ENCODE measurements around the gene PIK3C2G.
"Not testable (repeated sequence)": the region's sequence is repeated elsewhere in the genome, so short reads cannot be mapped to it uniquely, and the experiment has no call there.

Gene PIK3C2G

GRCh38 chr12:18254081-18254480, 7.2 kb upstream of the PIK3C2G start:
- H3K27me3 ChIP-seq (ENCODE audit: control insufficient read depth in 2 of 2, insufficient read depth in 2 of 2, low read length in 2 of 2) = no peaks in the 10 kb centered on the region
- no peak overlapping the region for H3K4me3 ChIP-seq (ENCODE audit: low read length in 2 of 2)
- no peaks in the 10 kb centered on the region for H3K9me3 ChIP-seq (ENCODE audit: control insufficient read depth in 2 of 2, low read length in 2 of 2)
- H3K36me3 ChIP-seq (ENCODE audit: control insufficient read depth in 2 of 2, insufficient read depth in 2 of 2, low read length in 2 of 2) = no peaks in the 10 kb centered on the region
- H3K4me1 ChIP-seq (ENCODE audit: control insufficient read depth in 2 of 2, insufficient read depth in 2 of 2, low read length in 2 of 2) = no peaks in the 10 kb centered on the region
- H3K27ac ChIP-seq (ENCODE audit: low read depth in 2 of 2, low read length in 2 of 2) = no peak overlapping the region
- H3K9ac ChIP-seq (ENCODE audit: low read depth in 1 of 2, low read length in 2 of 2) = no peak overlapping the region

GRCh38 chr12:18255004-18255403, 6.3 kb upstream of the PIK3C2G start:
- not testable (repeated sequence) for H3K4me3 ChIP-seq (ENCODE audit: low read length in 2 of 2); H3K27ac ChIP-seq (ENCODE audit: low read depth in 2 of 2, low read length in 2 of 2); H3K36me3 ChIP-seq (ENCODE audit: control insufficient read depth in 2 of 2, insufficient read depth in 2 of 2, low read length in 2 of 2); H3K9me3 ChIP-seq (ENCODE audit: control insufficient read depth in 2 of 2, low read length in 2 of 2); H3K9ac ChIP-seq (ENCODE audit: low read depth in 1 of 2, low read length in 2 of 2); H3K4me1 ChIP-seq (ENCODE audit: control insufficient read depth in 2 of 2, insufficient read depth in 2 of 2, low read length in 2 of 2); H3K27me3 ChIP-seq (ENCODE audit: control insufficient read depth in 2 of 2, insufficient read depth in 2 of 2, low read length in 2 of 2)

- Histone ChIP-seq H3K27me3 (ENCODE audit: control insufficient read depth in 2 of 2, insufficient read depth in 2 of 2, low read length in 2 of 2) (no peaks in the 10 kb centered on the region), H3K4me3 (ENCODE audit: low read length in 2 of 2) (no peak overlapping the region), H3K9ac (ENCODE audit: low read depth in 1 of 2, low read length in 2 of 2) (no peak overlapping the region), H3K27ac (ENCODE audit: low read depth in 2 of 2, low read length in 2 of 2) (no peak overlapping the region), H3K4me1 (ENCODE audit: control insufficient read depth in 2 of 2, insufficient read depth in 2 of 2, low read length in 2 of 2) (no peaks in the 10 kb centered on the region), H3K9me3 (ENCODE audit: control insufficient read depth in 2 of 2, low read length in 2 of 2) (no peaks in the 10 kb centered on the region), H3K36me3 (ENCODE audit: control insufficient read depth in 2 of 2, insufficient read depth in 2 of 2, low read length in 2 of 2) (no peaks in the 10 kb centered on the region)
These were observed 4.1 kb upstream of the PIK3C2G start for GRCh38 chr12:18257251-18257650.

GRCh38 chr12:18258929-18259328, 2.4 kb upstream of the PIK3C2G start:
- H3K9me3 ChIP-seq (ENCODE audit: control insufficient read depth in 2 of 2, low read length in 2 of 2) = no peaks in the 10 kb centered on the region
- H3K4me3 ChIP-seq (ENCODE audit: low read length in 2 of 2) = no peak overlapping the region
- no peaks in the 10 kb centered on the region for H3K4me1 ChIP-seq (ENCODE audit: control insufficient read depth in 2 of 2, insufficient read depth in 2 of 2, low read length in 2 of 2)
- H3K27ac ChIP-seq (ENCODE audit: low read depth in 2 of 2, low read length in 2 of 2) = no peak overlapping the region
- H3K27me3 ChIP-seq (ENCODE audit: control insufficient read depth in 2 of 2, insufficient read depth in 2 of 2, low read length in 2 of 2) = no peaks in the 10 kb centered on the region
- H3K36me3 ChIP-seq (ENCODE audit: control insufficient read depth in 2 of 2, insufficient read depth in 2 of 2, low read length in 2 of 2) = no peaks in the 10 kb centered on the region
- no peak overlapping the region for H3K9ac ChIP-seq (ENCODE audit: low read depth in 1 of 2, low read length in 2 of 2)

- Histone ChIP-seq H3K9me3 (ENCODE audit: control insufficient read depth in 2 of 2, low read length in 2 of 2) (no peaks in the 10 kb centered on the region), H3K27ac (ENCODE audit: low read depth in 2 of 2, low read length in 2 of 2) (no peak overlapping the region), H3K4me3 (ENCODE audit: low read length in 2 of 2) (no peak overlapping the region), H3K9ac (ENCODE audit: low read depth in 1 of 2, low read length in 2 of 2) (no peak overlapping the region), H3K27me3 (ENCODE audit: control insufficient read depth in 2 of 2, insufficient read depth in 2 of 2, low read length in 2 of 2) (no peaks in the 10 kb centered on the region), H3K4me1 (ENCODE audit: control insufficient read depth in 2 of 2, insufficient read depth in 2 of 2, low read length in 2 of 2) (no peaks in the 10 kb centered on the region), H3K36me3 (ENCODE audit: control insufficient read depth in 2 of 2, insufficient read depth in 2 of 2, low read length in 2 of 2) (no peaks in the 10 kb centered on the region)
These were observed 1.2 kb upstream of the PIK3C2G start for GRCh38 chr12:18259906-18260682.

GRCh38 chr12:18261906-18262305, 588 bp downstream of the PIK3C2G start:
- Histone ChIP-seq H3K36me3 (ENCODE audit: control insufficient read depth in 2 of 2, insufficient read depth in 2 of 2, low read length in 2 of 2) (no peaks in the 10 kb centered on the region), H3K4me1 (ENCODE audit: control insufficient read depth in 2 of 2, insufficient read depth in 2 of 2, low read length in 2 of 2) (no peaks in the 10 kb centered on the region), H3K9ac (ENCODE audit: low read depth in 1 of 2, low read length in 2 of 2) (no peak overlapping the region), H3K4me3 (ENCODE audit: low read length in 2 of 2) (no peak overlapping the region), H3K9me3 (ENCODE audit: control insufficient read depth in 2 of 2, low read length in 2 of 2) (no peaks in the 10 kb centered on the region), H3K27me3 (ENCODE audit: control insufficient read depth in 2 of 2, insufficient read depth in 2 of 2, low read length in 2 of 2) (no peaks in the 10 kb centered on the region), H3K27ac (ENCODE audit: low read depth in 2 of 2, low read length in 2 of 2) (no peak overlapping the region)

GRCh38 chr12:18262514-18262913, 1.2 kb downstream of the PIK3C2G start:
- no peaks in the 10 kb centered on the region for H3K4me1 ChIP-seq (ENCODE audit: control insufficient read depth in 2 of 2, insufficient read depth in 2 of 2, low read length in 2 of 2)
- no peak overlapping the region for H3K4me3 ChIP-seq (ENCODE audit: low read length in 2 of 2)
- H3K27ac ChIP-seq (ENCODE audit: low read depth in 2 of 2, low read length in 2 of 2) = no peak overlapping the region
- no peak overlapping the region for H3K9ac ChIP-seq (ENCODE audit: low read depth in 1 of 2, low read length in 2 of 2)
- H3K9me3 ChIP-seq (ENCODE audit: control insufficient read depth in 2 of 2, low read length in 2 of 2) = no peaks in the 10 kb centered on the region
- no peaks in the 10 kb centered on the region for H3K36me3 ChIP-seq (ENCODE audit: control insufficient read depth in 2 of 2, insufficient read depth in 2 of 2, low read length in 2 of 2)
- H3K27me3 ChIP-seq (ENCODE audit: control insufficient read depth in 2 of 2, insufficient read depth in 2 of 2, low read length in 2 of 2) = no peaks in the 10 kb centered on the region

GRCh38 chr12:18264581-18265075, 3.3 kb downstream of the PIK3C2G start:
- Histone ChIP-seq H3K4me1 (ENCODE audit: control insufficient read depth in 2 of 2, insufficient read depth in 2 of 2, low read length in 2 of 2) (no peaks in the 10 kb centered on the region), H3K27ac (ENCODE audit: low read depth in 2 of 2, low read length in 2 of 2) (no peak overlapping the region), H3K4me3 (ENCODE audit: low read length in 2 of 2) (no peak overlapping the region), H3K27me3 (ENCODE audit: control insufficient read depth in 2 of 2, insufficient read depth in 2 of 2, low read length in 2 of 2) (no peaks in the 10 kb centered on the region), H3K9ac (ENCODE audit: low read depth in 1 of 2, low read length in 2 of 2) (no peak overlapping the region), H3K36me3 (ENCODE audit: control insufficient read depth in 2 of 2, insufficient read depth in 2 of 2, low read length in 2 of 2) (no peaks in the 10 kb centered on the region), H3K9me3 (ENCODE audit: control insufficient read depth in 2 of 2, low read length in 2 of 2) (no peaks in the 10 kb centered on the region)

- no peaks in the 10 kb centered on the region for H3K36me3 ChIP-seq (ENCODE audit: control insufficient read depth in 2 of 2, insufficient read depth in 2 of 2, low read length in 2 of 2)
- no peak overlapping the region for H3K27ac ChIP-seq (ENCODE audit: low read depth in 2 of 2, low read length in 2 of 2)
- H3K4me3 ChIP-seq (ENCODE audit: low read length in 2 of 2) = no peak overlapping the region
- no peaks in the 10 kb centered on the region for H3K9me3 ChIP-seq (ENCODE audit: control insufficient read depth in 2 of 2, low read length in 2 of 2)
- H3K9ac ChIP-seq (ENCODE audit: low read depth in 1 of 2, low read length in 2 of 2) = no peak overlapping the region
- H3K27me3 ChIP-seq (ENCODE audit: control insufficient read depth in 2 of 2, insufficient read depth in 2 of 2, low read length in 2 of 2) = no peaks in the 10 kb centered on the region
- H3K4me1 ChIP-seq (ENCODE audit: control insufficient read depth in 2 of 2, insufficient read depth in 2 of 2, low read length in 2 of 2) = no peaks in the 10 kb centered on the region
These were observed 6.2 kb downstream of the PIK3C2G start for GRCh38 chr12:18267427-18268099.

- H3K4me3 ChIP-seq (ENCODE audit: low read length in 2 of 2) = no peak overlapping the region
- H3K27me3 ChIP-seq (ENCODE audit: control insufficient read depth in 2 of 2, insufficient read depth in 2 of 2, low read length in 2 of 2) = no peaks in the 10 kb centered on the region
- no peaks in the 10 kb centered on the region for H3K36me3 ChIP-seq (ENCODE audit: control insufficient read depth in 2 of 2, insufficient read depth in 2 of 2, low read length in 2 of 2)
- no peaks in the 10 kb centered on the region for H3K9me3 ChIP-seq (ENCODE audit: control insufficient read depth in 2 of 2, low read length in 2 of 2)
- H3K4me1 ChIP-seq (ENCODE audit: control insufficient read depth in 2 of 2, insufficient read depth in 2 of 2, low read length in 2 of 2) = no peaks in the 10 kb centered on the region
- H3K9ac ChIP-seq (ENCODE audit: low read depth in 1 of 2, low read length in 2 of 2) = no peak overlapping the region
- no peak overlapping the region for H3K27ac ChIP-seq (ENCODE audit: low read depth in 2 of 2, low read length in 2 of 2)
These were observed 9.7 kb downstream of the PIK3C2G start for GRCh38 chr12:18270958-18271460.

Measured in mucosa of rectum (tissue), 2 donors.